H54 (cell line): ENCODE results near the gene XPO1.
"Not testable (repeated sequence)": the region's sequence is repeated elsewhere in the genome, so short reads cannot be mapped to it uniquely, and the experiment has no call there.

Source experiments
- DNase-seq: peaks from one replicate; pipeline ENCODE4 v3.0.0; 2011; ENCODE audit warnings: low spot score, mixed read lengths; ENCODE audit not compliant: insufficient read length
- FAIRE-seq: peaks from 3 replicates; lab custom pipeline; 2011; peaks lifted over from hg19 to GRCh38; lab: Jason Lieb, UNC
- POLR2A ChIP-seq: IDR thresholded peaks from 2 replicates; pipeline ENCODE4 v1.6.1; 2011; ENCODE audit warnings: low read depth, mild to moderate bottlenecking, low read length

The XPO1 gene, protein sequence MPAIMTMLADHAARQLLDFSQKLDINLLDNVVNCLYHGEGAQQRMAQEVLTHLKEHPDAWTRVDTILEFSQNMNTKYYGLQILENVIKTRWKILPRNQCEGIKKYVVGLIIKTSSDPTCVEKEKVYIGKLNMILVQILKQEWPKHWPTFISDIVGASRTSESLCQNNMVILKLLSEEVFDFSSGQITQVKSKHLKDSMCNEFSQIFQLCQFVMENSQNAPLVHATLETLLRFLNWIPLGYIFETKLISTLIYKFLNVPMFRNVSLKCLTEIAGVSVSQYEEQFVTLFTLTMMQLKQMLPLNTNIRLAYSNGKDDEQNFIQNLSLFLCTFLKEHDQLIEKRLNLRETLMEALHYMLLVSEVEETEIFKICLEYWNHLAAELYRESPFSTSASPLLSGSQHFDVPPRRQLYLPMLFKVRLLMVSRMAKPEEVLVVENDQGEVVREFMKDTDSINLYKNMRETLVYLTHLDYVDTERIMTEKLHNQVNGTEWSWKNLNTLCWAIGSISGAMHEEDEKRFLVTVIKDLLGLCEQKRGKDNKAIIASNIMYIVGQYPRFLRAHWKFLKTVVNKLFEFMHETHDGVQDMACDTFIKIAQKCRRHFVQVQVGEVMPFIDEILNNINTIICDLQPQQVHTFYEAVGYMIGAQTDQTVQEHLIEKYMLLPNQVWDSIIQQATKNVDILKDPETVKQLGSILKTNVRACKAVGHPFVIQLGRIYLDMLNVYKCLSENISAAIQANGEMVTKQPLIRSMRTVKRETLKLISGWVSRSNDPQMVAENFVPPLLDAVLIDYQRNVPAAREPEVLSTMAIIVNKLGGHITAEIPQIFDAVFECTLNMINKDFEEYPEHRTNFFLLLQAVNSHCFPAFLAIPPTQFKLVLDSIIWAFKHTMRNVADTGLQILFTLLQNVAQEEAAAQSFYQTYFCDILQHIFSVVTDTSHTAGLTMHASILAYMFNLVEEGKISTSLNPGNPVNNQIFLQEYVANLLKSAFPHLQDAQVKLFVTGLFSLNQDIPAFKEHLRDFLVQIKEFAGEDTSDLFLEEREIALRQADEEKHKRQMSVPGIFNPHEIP (N-terminal part only)

GRCh38 chr2:61538200-61538919 is at the start of gene XPO1:
Gene XPO1 (minus strand): TSS chr2:61538356. CDS start chr2:61533897, 4,459 bp downstream.
- peak; percentile 90 for TF ChIP-seq POLR2A

DNA sequence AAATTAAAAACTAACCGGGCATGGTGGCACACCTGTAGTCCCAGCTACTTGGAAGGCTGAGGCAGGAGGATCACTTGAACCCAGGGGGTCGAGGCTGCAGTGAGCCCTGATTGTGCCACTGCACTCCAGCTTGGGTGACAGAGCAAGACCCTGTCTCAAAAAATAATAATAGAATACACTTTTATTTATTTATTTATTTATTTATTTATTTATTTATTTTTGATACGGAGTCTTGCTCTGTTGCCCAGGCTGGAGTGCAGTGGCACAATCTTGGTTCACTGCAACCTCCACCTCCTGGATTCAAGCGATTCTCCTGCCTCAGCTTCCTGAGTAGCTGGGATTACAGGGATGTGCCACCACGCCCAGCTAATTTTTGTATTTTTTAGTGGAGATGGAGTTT is 48.8 kb upstream of the XPO1 start:
- FAIRE-seq, DNase-seq: not testable (repeated sequence)

More at GRCh38 chr2:61538200-61538919, at the start of gene XPO1:
- peak; percentile 95 for DNase-seq
- peak; percentile 82 for FAIRE-seq

DNA sequence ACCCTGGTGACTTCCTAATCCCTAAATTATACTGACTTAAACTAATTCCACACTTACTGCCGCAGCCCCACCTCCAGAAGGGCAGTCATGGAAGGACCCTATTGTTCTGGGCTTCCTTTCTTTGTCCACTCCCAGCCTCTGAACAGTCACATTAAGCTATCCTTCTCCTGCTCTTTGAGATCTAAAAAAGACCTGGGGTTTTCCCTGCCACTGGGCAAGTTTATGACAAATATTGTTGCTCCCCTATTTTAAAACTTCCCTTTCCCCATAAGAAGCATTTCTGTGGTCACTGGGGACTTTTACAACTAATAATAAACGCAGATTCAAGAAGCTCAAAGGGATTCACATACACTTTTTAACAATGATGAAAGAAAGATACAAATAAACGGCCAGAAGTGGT is 47.2 kb upstream of the XPO1 start:
- FAIRE-seq (no peak), DNase-seq (no peak)
- no peak for TF ChIP-seq POLR2A

- not testable (repeated sequence) for FAIRE-seq, DNase-seq
Observed at GRCh38 chr2:61584368-61584767, 46.2 kb upstream of the XPO1 start.

- DNase-seq: no peak
- FAIRE-seq: no peak
- no peak for TF ChIP-seq POLR2A
Observed at GRCh38 chr2:61582165-61582564, 44.0 kb upstream of the XPO1 start.

GRCh38 chr2:61581716-61582115 is 43.6 kb upstream of the XPO1 start:
- peak; percentile 15 for FAIRE-seq
- DNase-seq: no peak

DNA sequence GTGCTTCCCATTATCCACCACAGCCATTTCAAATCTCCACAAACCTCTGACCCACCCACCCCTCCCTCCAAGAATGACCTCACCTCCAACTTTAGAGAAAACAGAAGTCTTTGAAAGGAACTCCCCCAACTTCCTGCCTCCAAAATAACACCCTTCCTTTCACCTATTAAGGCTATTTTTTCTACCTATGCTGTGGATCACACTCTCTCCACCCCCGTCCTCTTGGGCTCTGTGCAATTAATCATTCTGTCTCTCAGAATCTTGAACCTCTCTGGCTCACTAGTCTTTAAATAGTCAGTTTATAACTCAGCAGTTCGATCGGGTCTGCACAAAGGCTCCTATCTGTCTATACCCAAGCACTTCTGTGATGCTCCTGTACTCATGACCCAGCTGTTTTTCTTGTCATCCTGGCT is 37.3 kb upstream of the XPO1 start:
- TF ChIP-seq POLR2A: no peak
- DNase-seq: no peak
- no peak for FAIRE-seq

More at GRCh38 chr2:61581716-61582115, 43.6 kb upstream of the XPO1 start:
- TF ChIP-seq POLR2A: no peak

DNA sequence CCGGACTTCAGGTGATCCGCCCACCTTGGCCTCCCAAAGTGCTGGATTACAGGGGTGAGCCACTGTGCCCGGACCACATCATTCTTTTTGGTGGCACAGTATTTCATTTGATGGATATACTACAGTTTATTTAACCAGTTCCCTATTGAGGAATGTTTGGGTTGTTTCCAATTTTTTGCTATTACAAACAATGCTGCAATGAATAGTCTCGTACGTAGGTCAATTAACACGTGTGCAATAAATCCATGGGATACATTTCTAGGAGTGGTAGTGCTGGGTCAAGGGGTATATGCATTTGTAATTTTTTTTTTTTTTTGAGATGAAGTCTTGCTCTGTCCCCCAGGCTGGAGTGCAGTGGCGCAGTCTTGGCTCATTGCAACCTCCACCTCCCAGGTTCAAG is 28.4 kb upstream of the XPO1 start:
- no peak for DNase-seq
- no peak for FAIRE-seq
- TF ChIP-seq POLR2A: no peak

DNA sequence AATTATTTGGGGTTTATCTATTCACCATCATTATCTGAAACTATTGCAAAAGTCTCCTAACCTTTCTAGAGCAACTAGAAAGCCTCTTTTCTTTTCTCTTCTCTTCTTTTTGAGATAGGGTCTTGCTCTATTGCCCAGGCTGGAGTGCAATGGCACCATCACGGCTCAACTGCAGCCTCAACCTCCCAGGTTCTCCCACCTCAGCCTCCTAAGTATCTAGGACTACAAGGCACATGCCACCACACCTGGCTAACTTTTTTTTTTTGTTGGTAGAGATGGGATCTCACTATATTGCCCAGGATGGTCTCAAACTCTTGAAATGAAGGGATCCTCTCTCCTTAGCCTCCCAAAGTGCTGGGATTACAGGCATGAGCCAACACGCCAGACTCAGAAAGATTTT is 24.5 kb upstream of the XPO1 start:
- TF ChIP-seq POLR2A: no peak
- FAIRE-seq (no peak), DNase-seq (no peak)

- TF ChIP-seq POLR2A: no peak
- FAIRE-seq: no peak
- DNase-seq: no peak
Observed at GRCh38 chr2:61558160-61558559, 20.0 kb upstream of the XPO1 start.

- FAIRE-seq: no peak
- no peak for DNase-seq
- TF ChIP-seq POLR2A: no peak
Observed at GRCh38 chr2:61557381-61557780, 19.2 kb upstream of the XPO1 start.

GRCh38 chr2:61554604-61555003 is 16.4 kb upstream of the XPO1 start:
- DNase-seq: no peak
- TF ChIP-seq POLR2A: no peak
- FAIRE-seq: no peak
